DND-41 (cell line): Measurements from ENCODE around the gene KIF24.

Experiments used
- ATAC-seq: fragments of 200-7000 bp; cut with Tn5 transposase; 3 replicates; pipeline ENCODE4 v1.9.1; 2021; ENCODE audit warnings: low read depth; ENCODE audit not compliant: insufficient read depth
- DNase-seq: peaks from one replicate; pipeline ENCODE4 v3.0.0-alpha.2; 2020
- H2AFZ ChIP-seq: 2 replicates; pipeline ENCODE4 v1.6.0; 2012; ENCODE audit warnings: low read depth, low read length
- H3K27ac ChIP-seq: 2 replicates; pipeline ENCODE4 v1.5.1; 2012; ENCODE audit warnings: low read length, inconsistent platforms
- H3K27me3 ChIP-seq: fragments of 200-600 bp; sonication (generic); 2 replicates; pipeline ENCODE4 v1.6.0; 2012; ENCODE audit warnings: low read length, mild to moderate bottlenecking, inconsistent platforms; ENCODE audit not compliant: insufficient read depth, poor library complexity
- H3K36me3 ChIP-seq: 2 replicates; pipeline ENCODE4 v1.5.1; 2012; ENCODE audit warnings: low read length, inconsistent platforms; ENCODE audit not compliant: insufficient read depth
- H3K4me1 ChIP-seq: 2 replicates; pipeline ENCODE4 v1.5.1; 2012; ENCODE audit warnings: mild to moderate bottlenecking, low read length; ENCODE audit not compliant: insufficient read depth
- H3K4me2 ChIP-seq: 2 replicates; pipeline ENCODE4 v1.6.0; 2012; ENCODE audit warnings: mild to moderate bottlenecking, moderate library complexity, low read length, inconsistent platforms; ENCODE audit not compliant: insufficient read depth
- H3K4me3 ChIP-seq, 2 experiments: fragments of 200-600 bp in 1 of 2; shearing (Covaris generic) in 1 of 2; 2 replicates each; pipeline ENCODE4 v1.5.1; 2012 to 2016; ENCODE audit warnings: inconsistent platforms in 2 of 2, low read length in 2 of 2, mild to moderate bottlenecking in 2 of 2, low read depth in 1 of 2, moderate library complexity in 1 of 2
- H3K79me2 ChIP-seq: 2 replicates; pipeline ENCODE4 v1.6.0; 2012; ENCODE audit warnings: low read length, inconsistent platforms; ENCODE audit not compliant: insufficient read depth
- H3K9ac ChIP-seq: 2 replicates; pipeline ENCODE4 v1.6.0; 2012; ENCODE audit warnings: low read depth, mild to moderate bottlenecking, inconsistent platforms, low read length, moderate library complexity
- H3K9me3 ChIP-seq: 2 replicates; pipeline ENCODE4 v1.5.1; 2012; ENCODE audit warnings: low read length, moderate library complexity, mild to moderate bottlenecking, inconsistent platforms; ENCODE audit not compliant: insufficient read depth, severe bottlenecking
- H4K20me1 ChIP-seq: 2 replicates; pipeline ENCODE4 v1.6.0; 2012; ENCODE audit warnings: low read length; ENCODE audit not compliant: insufficient read depth
- CTCF ChIP-seq: IDR thresholded peaks from 2 replicates; pipeline ENCODE4 v1.5.1; 2012; ENCODE audit warnings: borderline replicate concordance, low read length, moderate library complexity, mild to moderate bottlenecking; ENCODE audit not compliant: poor library complexity, severe bottlenecking; ENCODE audit errors: extremely low read depth
- EZH2 ChIP-seq: IDR thresholded peaks from 3 replicates; pipeline ENCODE4 v1.6.1; 2012; ENCODE audit warnings: borderline replicate concordance, low read depth, mild to moderate bottlenecking, moderate library complexity, low read length, inconsistent platforms; ENCODE audit not compliant: severe bottlenecking

The KIF24 gene

DNA sequence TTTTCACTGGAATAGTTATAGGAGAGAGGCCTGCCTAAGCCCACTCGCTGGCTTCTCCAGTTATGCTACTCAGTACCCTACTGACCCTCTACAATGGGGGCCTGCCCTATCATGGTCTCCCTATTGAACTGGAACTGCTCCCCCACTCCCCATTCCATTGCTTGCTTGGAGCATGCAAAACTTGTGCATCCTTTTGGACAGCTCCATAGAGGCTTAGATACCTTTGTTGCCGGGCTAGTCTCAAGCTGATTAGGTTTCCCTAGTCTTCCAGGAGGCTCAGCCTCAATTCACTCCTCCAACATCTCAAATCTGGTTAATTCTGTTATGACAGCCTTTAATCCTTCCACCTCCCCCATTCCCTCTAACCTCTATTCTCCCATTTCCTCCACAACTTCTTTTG lies 39.9 kb downstream of the KIF24 start:
- H3K36me3 ChIP-seq: peaks cover 32% of the 10 kb centered on the region; the same call in 1 of the 2 replicates
- no peaks in the 10 kb centered on the region for H3K9me3 ChIP-seq
- H3K4me1 ChIP-seq: no peaks in the 10 kb centered on the region
- no peaks in the 10 kb centered on the region for H3K27me3 ChIP-seq
- no peak overlapping the region for H3K27ac ChIP-seq
- ATAC-seq (no peak), DNase-seq (no peak)
- H3K4me3 ChIP-seq: no peak overlapping the region
- no peak for TF ChIP-seq EZH2
- TF ChIP-seq CTCF: no peak
- H3K79me2 ChIP-seq: no peaks in the 10 kb centered on the region
- no peak overlapping the region for H3K9ac ChIP-seq
- no peak overlapping the region for H3K4me2 ChIP-seq
- no peaks in the 10 kb centered on the region for H4K20me1 ChIP-seq
- no peak overlapping the region for H2AFZ ChIP-seq

- Histone ChIP-seq H2AFZ (no peak overlapping the region), H3K36me3 (peaks cover 40% of the 10 kb centered on the region), H3K4me2 (no peak overlapping the region), H3K27ac (no peak overlapping the region), H3K9me3 (no peaks in the 10 kb centered on the region), H3K9ac (no peak overlapping the region), H4K20me1 (no peaks in the 10 kb centered on the region), H3K4me1 (no peaks in the 10 kb centered on the region), H3K27me3 (no peaks in the 10 kb centered on the region), H3K4me3 (no peak overlapping the region), H3K79me2 (no peaks in the 10 kb centered on the region)
- TF ChIP-seq EZH2: no peak
- no peak for TF ChIP-seq CTCF
- no peak for ATAC-seq
- DNase-seq: no peak
Observed at GRCh38 chr9:34282096-34282495, 47.0 kb downstream of the KIF24 start.

- H4K20me1 ChIP-seq: no peaks in the 10 kb centered on the region
- H3K4me1 ChIP-seq: no peaks in the 10 kb centered on the region
- DNase-seq: no peak
- H3K9ac ChIP-seq: no peak overlapping the region
- no peaks in the 10 kb centered on the region for H3K27me3 ChIP-seq
- ATAC-seq: no peak
- H3K9me3 ChIP-seq: no peaks in the 10 kb centered on the region
- H3K36me3 ChIP-seq: peaks cover 32% of the 10 kb centered on the region
- no peak overlapping the region for H3K4me3 ChIP-seq
- no peaks in the 10 kb centered on the region for H3K79me2 ChIP-seq
- H2AFZ ChIP-seq: no peak overlapping the region
- no peak overlapping the region for H3K27ac ChIP-seq
- TF ChIP-seq CTCF: no peak
- TF ChIP-seq EZH2: no peak
- no peak overlapping the region for H3K4me2 ChIP-seq
Observed at GRCh38 chr9:34279411-34279810, 49.7 kb downstream of the KIF24 start.
